Measurements from ENCODE around the gene RNF220.

The RNF220 gene

DNA sequence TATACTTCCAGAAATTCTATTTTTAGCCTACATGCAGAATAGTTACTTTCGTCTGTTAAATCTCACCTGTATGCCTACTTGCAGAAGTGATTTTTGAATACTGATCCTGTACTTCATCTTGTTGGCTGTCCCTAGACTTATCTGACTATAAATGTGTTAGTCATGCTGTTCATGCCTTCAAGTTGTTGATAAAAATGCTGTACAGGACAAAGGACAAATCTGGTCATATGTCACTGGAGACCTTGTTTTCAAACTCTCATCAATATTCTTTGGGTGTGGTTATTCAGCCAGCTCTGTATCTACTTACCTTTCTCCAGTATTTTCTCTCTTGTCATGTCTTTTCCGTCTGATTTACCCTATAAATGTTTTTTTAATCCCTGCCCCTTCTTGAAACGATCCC lies 132.9 kb downstream of the RNF220 start:
- Mint-ChIP-seq H3K4me1 (ENCODE audit: low read depth in 2 of 2) (no peaks in the 10 kb centered on the region), H3K9me3 (no peaks in the 10 kb centered on the region), H3K36me3 (ENCODE audit: insufficient read depth) (no peaks in the 10 kb centered on the region), H3K27ac (no peak overlapping the region), H3K27me3 (peaks cover 19 to 48% of the 10 kb centered on the region in 2 donors), H3K4me3 (no peak overlapping the region)
- no peak for DNase-seq
- no peak for ATAC-seq (replicated peaks)

GRCh38 chr1:44539991-44540730 lies 135.1 kb downstream of the RNF220 start:
- Mint-ChIP-seq H3K27ac (no peak overlapping the region), H3K27me3 (peaks cover 25 to 64% of the 10 kb centered on the region in 2 donors), H3K9me3 (no peaks in the 10 kb centered on the region), H3K36me3 (ENCODE audit: insufficient read depth) (no peaks in the 10 kb centered on the region), H3K4me3 (no peak overlapping the region), H3K4me1 (ENCODE audit: low read depth in 2 of 2) (no peaks in the 10 kb centered on the region)
- DNase-seq = no peak
- no peak for ATAC-seq (replicated peaks)

- Mint-ChIP-seq H3K4me3 (no peak overlapping the region), H3K9me3 (no peaks in the 10 kb centered on the region), H3K27me3 (peaks cover 28 to 80% of the 10 kb centered on the region in 2 donors), H3K4me1 (ENCODE audit: low read depth in 2 of 2) (no peaks in the 10 kb centered on the region), H3K36me3 (ENCODE audit: insufficient read depth) (no peaks in the 10 kb centered on the region), H3K27ac (no peak overlapping the region)
- DNase-seq = no peak
- ATAC-seq (replicated peaks) = no peak
Observed at GRCh38 chr1:44542420-44543063, 137.5 kb downstream of the RNF220 start.

- ATAC-seq (replicated peaks) = no peak
- H3K4me3 Mint-ChIP-seq = no peak overlapping the region
- no peaks in the 10 kb centered on the region for H3K4me1 Mint-ChIP-seq (ENCODE audit: low read depth in 2 of 2)
- H3K9me3 Mint-ChIP-seq = no peaks in the 10 kb centered on the region
- H3K36me3 Mint-ChIP-seq (ENCODE audit: insufficient read depth) = no peaks in the 10 kb centered on the region
- H3K27me3 Mint-ChIP-seq = peaks cover 22 to 80% of the 10 kb centered on the region in 2 donors
- no peak for DNase-seq
- H3K27ac Mint-ChIP-seq = no peak overlapping the region
Observed at GRCh38 chr1:44543064-44543744, 138.1 kb downstream of the RNF220 start.

DNA sequence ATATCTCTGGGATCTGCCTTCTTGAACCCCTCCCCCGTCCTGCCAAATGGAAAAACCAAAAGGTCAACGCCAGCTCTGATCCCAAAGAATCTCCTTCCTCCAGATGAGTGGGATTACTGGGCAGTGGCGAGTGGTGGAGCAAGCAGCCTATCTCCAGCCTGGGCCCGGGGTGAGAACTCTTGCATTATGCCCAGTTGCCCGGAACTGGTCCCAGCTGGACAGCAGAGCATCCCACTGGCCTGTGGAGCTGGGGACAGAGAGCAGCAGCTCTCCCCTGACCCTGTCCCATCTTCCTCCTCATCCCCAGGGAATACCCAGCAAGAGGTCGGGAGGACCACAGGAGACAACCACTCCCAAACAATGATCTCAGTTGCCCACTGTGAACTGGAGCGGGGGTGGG lies 138.7 kb downstream of the RNF220 start:
- Mint-ChIP-seq H3K36me3 (ENCODE audit: insufficient read depth) (no peaks in the 10 kb centered on the region), H3K4me1 (ENCODE audit: low read depth in 2 of 2) (no peaks in the 10 kb centered on the region), H3K27me3 (peaks cover 22 to 76% of the 10 kb centered on the region in 2 donors), H3K9me3 (no peaks in the 10 kb centered on the region), H3K4me3 (no peak overlapping the region), H3K27ac (no peak overlapping the region)
- DNase-seq (no peak), ATAC-seq (replicated peaks) (no peak)

- H3K27ac Mint-ChIP-seq = no peak overlapping the region
Observed at GRCh38 chr1:44544960-44545359, 139.9 kb downstream of the RNF220 start.

GRCh38 chr1:44545961-44546360 lies 140.9 kb downstream of the RNF220 start:
- Mint-ChIP-seq H3K4me3 (no peak overlapping the region), H3K9me3 (no peaks in the 10 kb centered on the region), H3K4me1 (ENCODE audit: low read depth in 2 of 2) (no peaks in the 10 kb centered on the region), H3K36me3 (ENCODE audit: insufficient read depth) (no peaks in the 10 kb centered on the region), H3K27me3 (peaks cover 16 to 57% of the 10 kb centered on the region in 2 donors), H3K27ac (no peak overlapping the region)
- ATAC-seq (replicated peaks) = no peak
- DNase-seq = no peak

More at GRCh38 chr1:44544960-44545359, 139.9 kb downstream of the RNF220 start:
- Mint-ChIP-seq H3K9me3 (no peaks in the 10 kb centered on the region), H3K4me1 (ENCODE audit: low read depth in 2 of 2) (no peaks in the 10 kb centered on the region), H3K36me3 (ENCODE audit: insufficient read depth) (no peaks in the 10 kb centered on the region), H3K4me3 (no peak overlapping the region), H3K27me3 (peaks cover 16 to 65% of the 10 kb centered on the region in 2 donors)
- no peak for ATAC-seq (replicated peaks)
- no peak for DNase-seq

GRCh38 chr1:44546403-44547053 lies 141.5 kb downstream of the RNF220 start:
- H3K4me1 Mint-ChIP-seq (ENCODE audit: low read depth in 2 of 2) = no peaks in the 10 kb centered on the region
- peaks cover 16 to 56% of the 10 kb centered on the region in 2 donors for H3K27me3 Mint-ChIP-seq
- no peaks in the 10 kb centered on the region for H3K9me3 Mint-ChIP-seq
- no peak overlapping the region for H3K4me3 Mint-ChIP-seq
- no peaks in the 10 kb centered on the region for H3K36me3 Mint-ChIP-seq (ENCODE audit: insufficient read depth)
- ATAC-seq (replicated peaks) (no peak), DNase-seq (no peak)
- no peak overlapping the region for H3K27ac Mint-ChIP-seq

- Mint-ChIP-seq H3K4me1 (ENCODE audit: low read depth in 2 of 2) (peaks cover 0 to 2% of the 10 kb centered on the region in 2 donors), H3K36me3 (ENCODE audit: insufficient read depth) (peaks cover 2% of the 10 kb centered on the region), H3K27ac (no peak overlapping the region), H3K27me3 (peaks cover 16 to 48% of the 10 kb centered on the region in 2 donors), H3K4me3 (no peak overlapping the region), H3K9me3 (no peaks in the 10 kb centered on the region)
- DNase-seq (no peak), ATAC-seq (replicated peaks) (no peak)
Observed at GRCh38 chr1:44547361-44547760, 142.3 kb downstream of the RNF220 start.

DNA sequence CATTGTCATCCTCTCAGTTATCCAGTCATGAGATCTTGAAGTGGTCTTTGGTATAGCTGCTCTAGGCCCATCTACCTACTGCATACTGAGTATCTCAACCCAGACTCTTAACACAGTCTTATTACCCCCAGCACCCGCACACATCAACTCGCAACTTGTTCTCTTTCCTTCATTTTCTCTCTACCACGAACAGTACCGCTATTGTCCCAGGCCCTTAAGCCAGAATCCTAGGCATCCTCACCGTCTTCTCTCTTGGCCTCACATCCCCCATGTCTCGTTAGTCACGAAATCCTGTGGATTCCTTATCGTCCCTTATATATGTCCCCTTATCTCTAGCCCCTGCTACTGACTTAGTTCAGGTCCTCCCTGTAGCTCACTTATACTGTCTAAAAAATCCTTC lies 142.8 kb downstream of the RNF220 start:
- no peak overlapping the region for H3K4me3 Mint-ChIP-seq
- H3K4me1 Mint-ChIP-seq (ENCODE audit: low read depth in 2 of 2) = peaks cover 0 to 2% of the 10 kb centered on the region in 2 donors
- no peak overlapping the region for H3K27ac Mint-ChIP-seq
- ATAC-seq (replicated peaks) (no peak), DNase-seq (no peak)
- H3K27me3 Mint-ChIP-seq = peaks cover 16 to 45% of the 10 kb centered on the region in 2 donors
- peaks cover 2% of the 10 kb centered on the region for H3K36me3 Mint-ChIP-seq (ENCODE audit: insufficient read depth)
- H3K9me3 Mint-ChIP-seq = no peaks in the 10 kb centered on the region

DNA sequence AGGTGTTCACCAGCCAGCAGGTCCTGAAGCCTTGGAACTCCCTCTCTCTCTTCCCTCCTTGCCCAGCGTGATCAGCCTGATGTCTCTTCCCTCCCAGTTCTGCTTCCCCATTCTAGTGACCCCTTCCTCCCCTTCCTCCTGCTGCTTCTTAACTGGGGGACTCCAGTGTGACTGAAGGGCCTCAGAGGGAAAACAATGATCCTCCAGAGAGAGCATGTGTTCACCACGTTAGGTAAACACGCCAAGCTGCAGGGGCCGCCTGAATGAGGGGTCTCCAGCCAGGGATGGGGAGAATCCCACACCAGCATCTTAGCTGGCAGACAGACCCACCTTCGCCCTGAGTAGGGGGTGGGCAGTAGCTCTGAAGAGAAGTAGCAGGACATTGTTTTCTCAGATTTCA lies 144.5 kb downstream of the RNF220 start:
- peaks cover 11 to 32% of the 10 kb centered on the region in 2 donors for H3K27me3 Mint-ChIP-seq
- no peaks in the 10 kb centered on the region for H3K9me3 Mint-ChIP-seq
- DNase-seq = no peak
- H3K4me1 Mint-ChIP-seq (ENCODE audit: low read depth in 2 of 2) = peaks cover 0 to 2% of the 10 kb centered on the region in 2 donors
- no peak overlapping the region for H3K4me3 Mint-ChIP-seq
- H3K36me3 Mint-ChIP-seq (ENCODE audit: insufficient read depth) = peaks cover 2% of the 10 kb centered on the region
- no peak for ATAC-seq (replicated peaks)
- H3K27ac Mint-ChIP-seq = no peak overlapping the region

DNA sequence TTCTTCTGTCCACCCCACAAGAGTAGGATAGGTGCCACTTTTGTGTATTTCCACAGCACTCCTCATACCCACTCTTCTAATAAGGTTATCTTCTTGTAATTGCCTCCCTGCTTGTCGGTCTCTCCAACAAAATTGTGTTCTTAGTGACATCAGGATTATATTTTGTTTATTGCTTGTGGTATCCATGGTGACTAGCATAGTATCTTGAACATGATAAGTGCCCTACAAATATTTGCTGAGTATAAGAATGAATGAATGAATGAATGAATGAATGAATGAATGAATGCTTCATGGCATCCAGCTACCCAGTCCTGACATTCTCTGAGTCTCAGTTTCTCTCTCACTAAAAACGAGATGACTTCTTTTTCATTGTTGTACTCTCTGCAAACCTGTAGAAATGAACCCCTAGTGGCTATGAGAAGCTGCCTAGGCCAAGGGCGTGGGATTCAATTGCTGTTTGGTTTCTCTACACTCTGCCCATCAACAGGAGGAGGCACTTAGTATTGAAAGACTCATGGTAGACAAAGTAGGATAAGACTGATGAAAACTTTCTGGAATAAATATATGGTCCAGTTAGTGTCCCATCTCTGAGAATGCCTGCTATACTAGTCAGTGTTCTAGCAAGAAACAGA lies 148.2 kb downstream of the RNF220 start:
- ATAC-seq (replicated peaks) (no peak), DNase-seq (no peak)
- H3K4me1 Mint-ChIP-seq (ENCODE audit: low read depth in 2 of 2) = peaks cover 0 to 2% of the 10 kb centered on the region in 2 donors
- H3K4me3 Mint-ChIP-seq = no peak overlapping the region
- no peaks in the 10 kb centered on the region for H3K9me3 Mint-ChIP-seq
- peaks cover 0 to 17% of the 10 kb centered on the region in 2 donors for H3K27me3 Mint-ChIP-seq
- H3K27ac Mint-ChIP-seq = no peak overlapping the region
- peaks cover 5% of the 10 kb centered on the region for H3K36me3 Mint-ChIP-seq (ENCODE audit: insufficient read depth)

GRCh38 chr1:44553771-44554170 lies 148.7 kb downstream of the RNF220 start:
- H3K4me3 Mint-ChIP-seq = no peak overlapping the region
- H3K27ac Mint-ChIP-seq = no peak overlapping the region
- ATAC-seq (replicated peaks) (no peak), DNase-seq (no peak)
- peaks cover 5% of the 10 kb centered on the region for H3K36me3 Mint-ChIP-seq (ENCODE audit: insufficient read depth)
- peaks cover 0 to 2% of the 10 kb centered on the region in 2 donors for H3K4me1 Mint-ChIP-seq (ENCODE audit: low read depth in 2 of 2)
- peaks cover 0 to 18% of the 10 kb centered on the region in 2 donors for H3K27me3 Mint-ChIP-seq
- no peaks in the 10 kb centered on the region for H3K9me3 Mint-ChIP-seq

All from effector memory CD8-positive, alpha-beta T cell (primary cell).